Gastroesophageal sphincter (tissue), 4 donors: ENCODE data around the gene CCNY. TPM values are rescaled to one million over a fixed set of nuclear protein-coding genes. Genes with fewer than 3 reads are reported as not detected.

Experiments used
- ATAC-seq: fragments of 150-250 bp; one replicate; pipeline ENCODE4 v1.9.1; 2016; ENCODE audit warnings: mild to moderate bottlenecking, moderate library complexity
- H3K27ac ChIP-seq, 4 donors: fragments of 200-600 bp; sonication (generic) in 3 of 4; 1 replicate in 3 of 4; 2 replicates in 1 of 4; pipeline ENCODE4 v1.5.1; 2016 to 2019
- H3K27me3 ChIP-seq: fragments of 200-600 bp; sonication (generic); one replicate; pipeline ENCODE4 v1.5.1; 2019
- H3K36me3 ChIP-seq, 2 donors: fragments of 200-600 bp; sonication (generic); one replicate each; pipeline ENCODE4 v1.5.1; 2019; ENCODE audit warnings: control low read depth in 1 of 2
- H3K4me1 ChIP-seq, 3 donors: fragments of 200-600 bp; sonication (generic); 1 replicate in 2 of 3; 2 replicates in 1 of 3; pipeline ENCODE4 v1.5.1; 2016 to 2019; ENCODE audit warnings: control low read depth in 2 of 3
- H3K4me3 ChIP-seq, 2 donors: fragments of 200-600 bp; sonication (generic); one replicate each; pipeline ENCODE4 v1.5.1; 2019; ENCODE audit warnings: mild to moderate bottlenecking in 1 of 2, moderate library complexity in 1 of 2
- H3K9me3 ChIP-seq, 3 donors: fragments of 200-600 bp; sonication (generic); one replicate each; pipeline ENCODE4 v1.5.1; 2017 to 2019; ENCODE audit warnings: control low read depth in 2 of 3
- EP300 ChIP-seq: sonication (generic); formaldehyde crosslinking; IDR thresholded peaks from one replicate; pipeline ENCODE4 v1.6.1; 2017; ENCODE audit warnings: antibody characterized with exemption, mild to moderate bottlenecking
- POLR2A ChIP-seq, 2 donors: fragments of 450-650 bp; IDR thresholded peaks; one replicate each; pipeline ENCODE4 v1.6.1; 2017; ENCODE audit warnings: antibody characterized with exemption in 2 of 2, mild to moderate bottlenecking in 2 of 2, moderate library complexity in 1 of 2
- POLR2AphosphoS5 ChIP-seq: sonication (generic); formaldehyde crosslinking; IDR thresholded peaks from one replicate; pipeline ENCODE4 v1.6.1; 2017; ENCODE audit warnings: antibody characterized with exemption
- WGBS, 2 donors: methylation state at CpG; one replicate each; pipeline ENCODE4 v1.1.5; 2018; ENCODE audit warnings: low coverage in 1 of 2; 5-methylcytosine and 5-hydroxymethylcytosine counted together
- total RNA-seq, 4 donors: library from RNA; depleted of rRNA; stranded (reverse); fragments of >200 nt; gene quantifications; one replicate each; pipeline ENCODE4 v1.1.0, GENCODE V29; 2016
- TF ChIP-seq, protein P1 (sequence below), 4 experiments: fragments of 200-600 bp in 2 of 4; fragments of 450-650 bp in 2 of 4; sonication (generic) in 1 of 4; IDR thresholded peaks; one replicate each; pipeline ENCODE4 v1.5.1; 2017 to 2019; ENCODE audit warnings: antibody characterized with exemption in 4 of 4, mild to moderate bottlenecking in 2 of 4, moderate library complexity in 2 of 4

The CCNY gene
- total RNA-seq, 4 donors from 2014 or later: 35.5 to 106 (median 63.2) TPM

DNA sequence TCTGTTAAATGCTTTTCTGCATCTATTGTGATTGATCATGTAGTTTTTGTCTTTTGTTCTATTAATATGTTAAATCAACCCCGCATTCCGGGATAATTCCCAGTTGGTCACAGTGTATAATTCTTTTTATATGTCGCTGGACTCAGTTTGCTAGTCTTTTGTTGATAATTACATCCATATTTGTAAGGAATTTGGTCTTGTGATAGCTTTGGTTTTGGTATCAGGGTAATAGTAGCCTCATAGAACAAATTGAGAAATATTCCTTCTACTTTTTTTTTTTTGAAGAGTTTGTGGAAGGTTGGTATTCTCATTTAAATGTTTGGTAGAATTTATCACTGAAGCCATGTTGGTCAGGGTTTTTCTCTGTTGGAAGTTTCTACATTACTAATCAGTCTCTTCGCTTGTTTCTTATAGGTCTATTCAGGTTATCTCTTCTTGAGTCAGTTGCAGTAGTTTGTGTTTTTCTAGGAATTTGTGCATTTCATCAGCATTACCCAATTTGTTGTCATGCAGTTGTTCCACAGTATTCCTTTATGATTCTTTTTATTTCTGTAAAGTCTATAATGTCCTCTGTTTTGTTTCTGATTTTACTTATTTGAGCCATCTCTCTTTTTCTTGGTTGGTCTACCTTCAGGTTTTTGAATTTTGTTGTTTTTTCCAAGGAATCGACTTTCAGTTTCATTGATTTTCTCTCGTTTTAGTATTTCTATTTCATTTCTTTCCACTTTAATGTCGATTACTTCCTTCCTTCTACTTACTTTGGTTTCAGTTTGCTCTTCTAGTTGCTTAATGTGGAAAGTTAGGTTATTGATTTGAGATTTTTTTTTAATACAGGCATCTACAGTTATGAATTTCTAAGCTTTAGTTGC, 204.2 kb downstream of the CCNY start:
- peaks cover 0 to 48% of the 10 kb centered on the region in 2 donors for H3K36me3 ChIP-seq
- H3K4me3 ChIP-seq: no peak overlapping the region
- no peak for ATAC-seq
- no peaks in the 10 kb centered on the region for H3K27me3 ChIP-seq
- no peaks in the 10 kb centered on the region for H3K9me3 ChIP-seq
- no peak overlapping the region for H3K27ac ChIP-seq
- no peaks in the 10 kb centered on the region for H3K4me1 ChIP-seq
- 88 to 91% methylated on average over 6 to 7 of the region's 7 CpGs for WGBS, 2 donors
- no peak for TF ChIP-seq POLR2AphosphoS5
- TF ChIP-seq, protein P1, sequence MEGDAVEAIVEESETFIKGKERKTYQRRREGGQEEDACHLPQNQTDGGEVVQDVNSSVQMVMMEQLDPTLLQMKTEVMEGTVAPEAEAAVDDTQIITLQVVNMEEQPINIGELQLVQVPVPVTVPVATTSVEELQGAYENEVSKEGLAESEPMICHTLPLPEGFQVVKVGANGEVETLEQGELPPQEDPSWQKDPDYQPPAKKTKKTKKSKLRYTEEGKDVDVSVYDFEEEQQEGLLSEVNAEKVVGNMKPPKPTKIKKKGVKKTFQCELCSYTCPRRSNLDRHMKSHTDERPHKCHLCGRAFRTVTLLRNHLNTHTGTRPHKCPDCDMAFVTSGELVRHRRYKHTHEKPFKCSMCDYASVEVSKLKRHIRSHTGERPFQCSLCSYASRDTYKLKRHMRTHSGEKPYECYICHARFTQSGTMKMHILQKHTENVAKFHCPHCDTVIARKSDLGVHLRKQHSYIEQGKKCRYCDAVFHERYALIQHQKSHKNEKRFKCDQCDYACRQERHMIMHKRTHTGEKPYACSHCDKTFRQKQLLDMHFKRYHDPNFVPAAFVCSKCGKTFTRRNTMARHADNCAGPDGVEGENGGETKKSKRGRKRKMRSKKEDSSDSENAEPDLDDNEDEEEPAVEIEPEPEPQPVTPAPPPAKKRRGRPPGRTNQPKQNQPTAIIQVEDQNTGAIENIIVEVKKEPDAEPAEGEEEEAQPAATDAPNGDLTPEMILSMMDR (IDR thresholded peaks at IDR 0.05): no peak
- no peak for TF ChIP-seq EP300
- no peak for TF ChIP-seq POLR2A (IDR thresholded peaks at IDR 0.05)

DNA sequence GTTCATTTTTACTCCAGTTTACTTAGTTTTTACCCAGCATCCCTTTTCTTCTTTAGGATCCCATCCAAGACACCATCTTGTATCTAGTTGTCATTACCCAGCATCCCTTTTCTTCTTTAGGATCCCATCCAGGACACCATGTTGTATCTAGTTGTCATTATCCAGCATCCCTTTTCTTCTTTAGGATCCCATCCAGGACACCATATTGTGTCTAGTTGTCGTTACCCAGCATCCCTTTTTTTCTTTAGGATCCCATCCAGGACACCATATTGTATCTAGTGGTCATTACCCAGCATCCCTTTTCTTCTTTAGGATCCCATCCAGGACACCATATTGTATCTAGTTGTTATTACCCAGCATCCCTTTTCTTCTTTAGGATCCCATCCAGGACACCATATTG, 205.4 kb downstream of the CCNY start:
- Histone ChIP-seq H3K4me3 (no peak overlapping the region), H3K9me3 (no peaks in the 10 kb centered on the region), H3K36me3 (peaks cover 0 to 37% of the 10 kb centered on the region in 2 donors), H3K27ac (no peak overlapping the region), H3K27me3 (no peaks in the 10 kb centered on the region), H3K4me1 (no peaks in the 10 kb centered on the region)
- TF ChIP-seq POLR2AphosphoS5 (no peak), POLR2A (IDR thresholded peaks at IDR 0.05) (no peak), EP300 (no peak)
- TF ChIP-seq, protein P1 (IDR thresholded peaks at IDR 0.05): no peak
- no peak for ATAC-seq
- WGBS, 2 donors: 92 to 100% methylated on average over 1 of the region's 1 CpG

- TF ChIP-seq POLR2A (IDR thresholded peaks at IDR 0.05): no peak
- no peak for TF ChIP-seq POLR2AphosphoS5
- TF ChIP-seq EP300: no peak
- TF ChIP-seq, protein P1 (IDR thresholded peaks at IDR 0.05): no peak
- H3K4me3 ChIP-seq: no peak overlapping the region
- peaks cover 0 to 33% of the 10 kb centered on the region in 2 donors for H3K36me3 ChIP-seq
- WGBS, 2 donors: 80 to 98% methylated on average over 4 of the region's 4 CpGs
- no peaks in the 10 kb centered on the region for H3K4me1 ChIP-seq
- H3K27me3 ChIP-seq: no peaks in the 10 kb centered on the region
- no peak for ATAC-seq
- H3K27ac ChIP-seq: no peak overlapping the region
- no peaks in the 10 kb centered on the region for H3K9me3 ChIP-seq
Measured at GRCh38 chr10:35542303-35542702, 206.0 kb downstream of the CCNY start.

GRCh38 chr10:35545079-35545657, 208.9 kb downstream of the CCNY start:
- no peak for ATAC-seq
- Histone ChIP-seq H3K9me3 (no peaks in the 10 kb centered on the region), H3K27me3 (no peaks in the 10 kb centered on the region), H3K36me3 (peaks cover 0 to 45% of the 10 kb centered on the region in 2 donors), H3K4me1 (no peaks in the 10 kb centered on the region), H3K4me3 (no peak overlapping the region), H3K27ac (no peak overlapping the region)
- WGBS, 2 donors: 48 to 78% methylated on average over 3 to 9 of the region's 10 CpGs
- TF ChIP-seq POLR2A (IDR thresholded peaks at IDR 0.05) (no peak), EP300 (no peak), POLR2AphosphoS5 (no peak)
- TF ChIP-seq, protein P1 (IDR thresholded peaks at IDR 0.05): no peak
